HepG2 (cell line): ENCODE measurements around the gene MTREX. TPM values are rescaled to one million over a fixed set of nuclear protein-coding genes. Genes with fewer than 3 reads are reported as not detected.

Source experiments
- ATAC-seq: fragments of 200-7000 bp; cut with Tn5 transposase; 3 replicates; pipeline ENCODE4 v1.9.1; 2020; ENCODE audit warnings: mild to moderate bottlenecking, moderate library complexity
- BruUV-seq: library from RNA; stranded (reverse); fragments of 400-500 nt; replicated peaks from 2 replicates; lab custom pipeline; 2021; lab: Mats Ljungman, UMichigan
- CTCF ChIA-PET: fragments of 300-600 bp; formaldehyde crosslinking; extraction: SDS; loops from one replicate; lab custom pipeline; 2021; ENCODE audit warnings: low total read pairs, inconsistent platforms, low intra/inter-chr PET ratio; lab: Yijun Ruan, JAX
- POLR2A ChIA-PET: fragments of 350-600 bp; sonication (Branson Sonifier 250); formaldehyde crosslinking; loops from one replicate; lab custom pipeline; 2020; ENCODE audit warnings: antibody characterized with exemption, inconsistent platforms; lab: Yijun Ruan, JAX
- DNase-seq: peaks from one replicate; pipeline ENCODE4 v3.0.0-alpha.2; 2015; ENCODE audit warnings: low spot score
- FAIRE-seq: peaks from 3 replicates; lab custom pipeline; 2011; peaks lifted over from hg19 to GRCh38; lab: Jason Lieb, UNC
- H2AFZ ChIP-seq: one replicate; pipeline ENCODE4 v1.6.1; 2011; ENCODE audit warnings: low read length, inconsistent platforms
- H3K27ac ChIP-seq: fragments of 300-600 bp; 3 replicates; pipeline ENCODE4 v1.8.0; 2011; ENCODE audit warnings: mixed run types, mild to moderate bottlenecking, mixed read lengths, low read length, inconsistent platforms; ENCODE audit not compliant: insufficient read depth; ENCODE audit errors: extremely low read length
- H3K27me3 ChIP-seq, 2 experiments: fragments of 200-600 bp in 1 of 2; 2 replicates in 1 of 2; 3 replicates in 1 of 2; pipeline versions ENCODE4 v1.6.0 to v1.8.0; 2011; ENCODE audit warnings: low read length in 2 of 2, mild to moderate bottlenecking in 2 of 2, moderate library complexity in 2 of 2, inconsistent platforms in 1 of 2; ENCODE audit not compliant: insufficient read depth in 2 of 2, control insufficient read depth in 1 of 2
- H3K36me3 ChIP-seq, 2 experiments: fragments of 200-600 bp in 1 of 2; replicated peaks in 1 of 2; 2 replicates in 1 of 2; 3 replicates in 1 of 2; pipeline versions ENCODE4 v1.5.1 to v1.8.0; 2011; ENCODE audit warnings: low read length in 2 of 2, inconsistent platforms in 1 of 2; ENCODE audit not compliant: insufficient read depth in 2 of 2, control insufficient read depth in 1 of 2
- H3K4me1 ChIP-seq: 2 replicates; pipeline ENCODE4 v1.5.1; 2012; ENCODE audit warnings: low read length, inconsistent platforms; ENCODE audit not compliant: insufficient read depth
- H3K4me2 ChIP-seq: 2 replicates; pipeline ENCODE4 v1.6.0; 2011; ENCODE audit warnings: low read depth, low read length, inconsistent platforms
- H3K4me3 ChIP-seq, 3 experiments: fragments of 200-600 bp in 1 of 3; sonication (generic), shearing (Covaris generic) in 1 of 3; replicated peaks in 1 of 3; 2 replicates each; pipeline ENCODE4 v1.5.1; 2011 to 2016; ENCODE audit warnings: low read length in 3 of 3, inconsistent platforms in 2 of 3, low read depth in 2 of 3, mild to moderate bottlenecking in 2 of 3, control low read depth in 1 of 3, mixed read lengths in 1 of 3; ENCODE audit not compliant: insufficient read depth in 1 of 3
- H3K79me2 ChIP-seq: one replicate; pipeline ENCODE4 v1.6.1; 2011; ENCODE audit warnings: low read length, inconsistent platforms; ENCODE audit not compliant: insufficient read depth
- H3K9ac ChIP-seq: 2 replicates; pipeline ENCODE4 v1.6.0; 2011; ENCODE audit warnings: mild to moderate bottlenecking, low read depth, low read length, inconsistent platforms; ENCODE audit not compliant: insufficient read depth
- H3K9me3 ChIP-seq: 2 replicates; pipeline ENCODE4 v1.5.1; 2012; ENCODE audit warnings: mild to moderate bottlenecking, low read length
- H4K20me1 ChIP-seq: 2 replicates; pipeline ENCODE4 v1.6.0; 2011; ENCODE audit warnings: inconsistent platforms, mild to moderate bottlenecking, low read length, moderate library complexity; ENCODE audit not compliant: insufficient read depth
- ATM ChIP-seq: fragments of 450-650 bp; IDR thresholded peaks from 2 replicates; pipeline ENCODE4 v1.7.1; 2017; ENCODE audit warnings: mild to moderate bottlenecking, borderline replicate concordance
- ELF3 ChIP-seq: IDR thresholded peaks from 2 replicates; pipeline ENCODE4 v1.6.1; 2016; ENCODE audit warnings: missing genetic modification reagents, missing compliant biosample characterization
- GATA4 ChIP-seq: sonication (generic); IDR thresholded peaks from 2 replicates; pipeline ENCODE4 v1.6.1; 2016; ENCODE audit warnings: antibody characterized with exemption, low read depth, borderline replicate concordance
- HIVEP1 ChIP-seq: sonication (generic); formaldehyde crosslinking; IDR thresholded peaks from 2 replicates; pipeline ENCODE4 v1.4.0; 2020; ENCODE audit warnings: mild to moderate bottlenecking, missing genetic modification reagents
- HOXD1 ChIP-seq: sonication (generic); formaldehyde crosslinking; IDR thresholded peaks from 2 replicates; pipeline ENCODE4 v1.5.0; 2020; ENCODE audit warnings: missing genetic modification reagents
- NKX3-1 ChIP-seq: sonication (generic); formaldehyde crosslinking; IDR thresholded peaks from 2 replicates; pipeline ENCODE4 v1.5.0; 2020; ENCODE audit warnings: missing genetic modification reagents
- REPIN1 ChIP-seq: sonication (generic); formaldehyde crosslinking; IDR thresholded peaks from 2 replicates; pipeline ENCODE4 v1.8.0; 2022; ENCODE audit warnings: missing genetic modification reagents, low read depth, mild to moderate bottlenecking, borderline replicate concordance
- TRIM24 ChIP-seq: sonication (generic); formaldehyde crosslinking; IDR thresholded peaks from 2 replicates; pipeline ENCODE4 v1.8.0; 2022; ENCODE audit warnings: mild to moderate bottlenecking, missing genetic modification reagents
- ZNF33B ChIP-seq: sonication (generic); formaldehyde crosslinking; IDR thresholded peaks from 2 replicates; pipeline ENCODE4 v1.5.1; 2020; ENCODE audit warnings: mild to moderate bottlenecking, missing genetic modification reagents
- ZNF772 ChIP-seq: sonication (generic); formaldehyde crosslinking; IDR thresholded peaks from 2 replicates; pipeline ENCODE4 v1.5.0; 2020; ENCODE audit warnings: mild to moderate bottlenecking, missing genetic modification reagents
- in situ Hi-C: cut with HindIII; loops from 2 replicates; pipeline ENCODE4 v1.10.0; 2017; ENCODE audit warnings: low pct_unique_long_range_greater_than_20kb; ENCODE audit not compliant: extremely low pct_ligation_motif_present
- intact Hi-C: fragments of 100-400 bp; cut with micrococcal nuclease; formaldehyde crosslinking; loops from one replicate; pipeline ENCODE4 v1.10.0; 2022; ENCODE audit not compliant: unreplicated experiment
- polyA plus RNA-seq, 8 experiments: library from polyadenylated mRNA; depleted of rRNA in 3 of 8; stranded (reverse) in 7 of 8; unstranded in 1 of 8; fragments of >200 nt; fragmentation: Illumina TruSeq in 4 of 8; extraction: Trizol in 4 of 8; gene quantifications; 2 replicates each; pipeline versions ENCODE4 v1.2.1 to v1.2.3, GENCODE V29; 2011 to 2016; ENCODE audit warnings: low read depth in 4 of 8, missing spikeins in 1 of 8, mixed read lengths in 1 of 8; ENCODE audit not compliant: insufficient read depth in 1 of 8
- total RNA-seq, 5 experiments: library from RNA; depleted of rRNA; stranded (reverse); fragments of >200 nt; fragmentation: Illumina TruSeq; extraction: Trizol; gene quantifications; 2 replicates each; pipeline ENCODE4 v1.2.3, GENCODE V29; 2016; ENCODE audit warnings: low read depth in 1 of 5
- TF ChIP-seq, protein P1 (sequence below): sonication (generic); formaldehyde crosslinking; IDR thresholded peaks from 2 replicates; pipeline ENCODE4 v1.5.0; 2020; ENCODE audit warnings: mild to moderate bottlenecking, missing genetic modification reagents, moderate library complexity
- TF ChIP-seq, protein P2 (sequence below), 2 experiments: IDR thresholded peaks; 2 replicates each; pipeline ENCODE4 v1.6.1; 2011 to 2012; ENCODE audit warnings: low read length in 2 of 2, borderline replicate concordance in 1 of 2, low read depth in 1 of 2, mild to moderate bottlenecking in 1 of 2, moderate library complexity in 1 of 2
- TF ChIP-seq, protein P3 (sequence below): sonication (generic); formaldehyde crosslinking; conservative IDR thresholded peaks from 2 replicates; pipeline ENCODE4 v1.4.0; 2020; ENCODE audit warnings: mild to moderate bottlenecking, missing genetic modification reagents, moderate library complexity

The MTREX gene
- total and polyA plus RNA-seq, 2 of the 13 experiments (the other 11 are each of a cell fraction or from before 2014, with no cell fraction given) = 16.4 to 91.5 TPM

DNA sequence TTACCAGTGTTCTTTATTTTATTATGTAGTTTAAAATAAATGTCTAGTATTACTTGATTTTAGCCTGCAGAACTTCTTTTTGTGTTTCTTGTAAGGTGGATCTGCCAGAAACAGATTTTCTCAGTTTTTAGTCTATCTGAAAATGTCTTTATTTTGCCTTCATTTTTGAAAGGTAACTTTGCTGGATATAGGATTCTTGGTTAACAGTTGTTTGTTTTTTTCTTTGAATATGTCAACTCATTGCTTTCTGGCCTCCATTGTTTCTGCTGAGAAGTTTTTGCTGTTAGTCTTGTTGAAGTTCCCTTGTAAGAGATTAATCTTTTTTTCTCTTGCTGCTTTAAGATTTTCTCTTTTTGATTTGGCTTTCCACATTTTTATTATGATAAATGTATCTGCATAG, 75.5 kb downstream of the MTREX start:
- Histone ChIP-seq H3K4me1 (no peaks in the 10 kb centered on the region), H3K9me3 (peaks cover 5% of the 10 kb centered on the region), H3K9ac (no peak overlapping the region), H4K20me1 (no peaks in the 10 kb centered on the region), H3K27me3 (no peaks in the 10 kb centered on the region), H3K4me2 (no peak overlapping the region), H3K79me2 (no peaks in the 10 kb centered on the region), H3K36me3 (peaks cover 3 to 35% of the 10 kb centered on the region in 2 experiments), H3K27ac (no peak overlapping the region), H2AFZ (no peak overlapping the region), H3K4me3 (no peak overlapping the region)
- DNase-seq = no peak
- intact Hi-C loops = no loop called here
- ATAC-seq = no peak
- BruUV-seq = no TSS peak
- no peak for FAIRE-seq
- in situ Hi-C loops = no loop called here
- ChIA-PET CTCF (no interaction called here), POLR2A (no interaction called here)
- TF ChIP-seq HIVEP1 = no peak
- TF ChIP-seq ZNF33B (CRISPR knock-in tag) = no peak
- no peak for TF ChIP-seq ZNF772 (CRISPR knock-in tag)
- no peak for TF ChIP-seq ATM
- TF ChIP-seq ELF3 (CRISPR knock-in tag) = no peak
- no peak for TF ChIP-seq TRIM24 (CRISPR knock-in tag)
- TF ChIP-seq GATA4 = no peak
- TF ChIP-seq REPIN1 (CRISPR knock-in tag) = no peak
- no peak for TF ChIP-seq NKX3-1 (CRISPR knock-in tag)
- TF ChIP-seq, protein P1, sequence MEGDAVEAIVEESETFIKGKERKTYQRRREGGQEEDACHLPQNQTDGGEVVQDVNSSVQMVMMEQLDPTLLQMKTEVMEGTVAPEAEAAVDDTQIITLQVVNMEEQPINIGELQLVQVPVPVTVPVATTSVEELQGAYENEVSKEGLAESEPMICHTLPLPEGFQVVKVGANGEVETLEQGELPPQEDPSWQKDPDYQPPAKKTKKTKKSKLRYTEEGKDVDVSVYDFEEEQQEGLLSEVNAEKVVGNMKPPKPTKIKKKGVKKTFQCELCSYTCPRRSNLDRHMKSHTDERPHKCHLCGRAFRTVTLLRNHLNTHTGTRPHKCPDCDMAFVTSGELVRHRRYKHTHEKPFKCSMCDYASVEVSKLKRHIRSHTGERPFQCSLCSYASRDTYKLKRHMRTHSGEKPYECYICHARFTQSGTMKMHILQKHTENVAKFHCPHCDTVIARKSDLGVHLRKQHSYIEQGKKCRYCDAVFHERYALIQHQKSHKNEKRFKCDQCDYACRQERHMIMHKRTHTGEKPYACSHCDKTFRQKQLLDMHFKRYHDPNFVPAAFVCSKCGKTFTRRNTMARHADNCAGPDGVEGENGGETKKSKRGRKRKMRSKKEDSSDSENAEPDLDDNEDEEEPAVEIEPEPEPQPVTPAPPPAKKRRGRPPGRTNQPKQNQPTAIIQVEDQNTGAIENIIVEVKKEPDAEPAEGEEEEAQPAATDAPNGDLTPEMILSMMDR (CRISPR knock-in tag) = no peak
- TF ChIP-seq, protein P2, sequence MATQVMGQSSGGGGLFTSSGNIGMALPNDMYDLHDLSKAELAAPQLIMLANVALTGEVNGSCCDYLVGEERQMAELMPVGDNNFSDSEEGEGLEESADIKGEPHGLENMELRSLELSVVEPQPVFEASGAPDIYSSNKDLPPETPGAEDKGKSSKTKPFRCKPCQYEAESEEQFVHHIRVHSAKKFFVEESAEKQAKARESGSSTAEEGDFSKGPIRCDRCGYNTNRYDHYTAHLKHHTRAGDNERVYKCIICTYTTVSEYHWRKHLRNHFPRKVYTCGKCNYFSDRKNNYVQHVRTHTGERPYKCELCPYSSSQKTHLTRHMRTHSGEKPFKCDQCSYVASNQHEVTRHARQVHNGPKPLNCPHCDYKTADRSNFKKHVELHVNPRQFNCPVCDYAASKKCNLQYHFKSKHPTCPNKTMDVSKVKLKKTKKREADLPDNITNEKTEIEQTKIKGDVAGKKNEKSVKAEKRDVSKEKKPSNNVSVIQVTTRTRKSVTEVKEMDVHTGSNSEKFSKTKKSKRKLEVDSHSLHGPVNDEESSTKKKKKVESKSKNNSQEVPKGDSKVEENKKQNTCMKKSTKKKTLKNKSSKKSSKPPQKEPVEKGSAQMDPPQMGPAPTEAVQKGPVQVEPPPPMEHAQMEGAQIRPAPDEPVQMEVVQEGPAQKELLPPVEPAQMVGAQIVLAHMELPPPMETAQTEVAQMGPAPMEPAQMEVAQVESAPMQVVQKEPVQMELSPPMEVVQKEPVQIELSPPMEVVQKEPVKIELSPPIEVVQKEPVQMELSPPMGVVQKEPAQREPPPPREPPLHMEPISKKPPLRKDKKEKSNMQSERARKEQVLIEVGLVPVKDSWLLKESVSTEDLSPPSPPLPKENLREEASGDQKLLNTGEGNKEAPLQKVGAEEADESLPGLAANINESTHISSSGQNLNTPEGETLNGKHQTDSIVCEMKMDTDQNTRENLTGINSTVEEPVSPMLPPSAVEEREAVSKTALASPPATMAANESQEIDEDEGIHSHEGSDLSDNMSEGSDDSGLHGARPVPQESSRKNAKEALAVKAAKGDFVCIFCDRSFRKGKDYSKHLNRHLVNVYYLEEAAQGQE (IDR thresholded peaks at IDR 0.05; ENCODE audit: borderline replicate concordance in 1 of 2, low read depth in 1 of 2, low read length in 2 of 2) = no peak
- TF ChIP-seq HOXD1 (CRISPR knock-in tag) = no peak
- TF ChIP-seq, protein P3, sequence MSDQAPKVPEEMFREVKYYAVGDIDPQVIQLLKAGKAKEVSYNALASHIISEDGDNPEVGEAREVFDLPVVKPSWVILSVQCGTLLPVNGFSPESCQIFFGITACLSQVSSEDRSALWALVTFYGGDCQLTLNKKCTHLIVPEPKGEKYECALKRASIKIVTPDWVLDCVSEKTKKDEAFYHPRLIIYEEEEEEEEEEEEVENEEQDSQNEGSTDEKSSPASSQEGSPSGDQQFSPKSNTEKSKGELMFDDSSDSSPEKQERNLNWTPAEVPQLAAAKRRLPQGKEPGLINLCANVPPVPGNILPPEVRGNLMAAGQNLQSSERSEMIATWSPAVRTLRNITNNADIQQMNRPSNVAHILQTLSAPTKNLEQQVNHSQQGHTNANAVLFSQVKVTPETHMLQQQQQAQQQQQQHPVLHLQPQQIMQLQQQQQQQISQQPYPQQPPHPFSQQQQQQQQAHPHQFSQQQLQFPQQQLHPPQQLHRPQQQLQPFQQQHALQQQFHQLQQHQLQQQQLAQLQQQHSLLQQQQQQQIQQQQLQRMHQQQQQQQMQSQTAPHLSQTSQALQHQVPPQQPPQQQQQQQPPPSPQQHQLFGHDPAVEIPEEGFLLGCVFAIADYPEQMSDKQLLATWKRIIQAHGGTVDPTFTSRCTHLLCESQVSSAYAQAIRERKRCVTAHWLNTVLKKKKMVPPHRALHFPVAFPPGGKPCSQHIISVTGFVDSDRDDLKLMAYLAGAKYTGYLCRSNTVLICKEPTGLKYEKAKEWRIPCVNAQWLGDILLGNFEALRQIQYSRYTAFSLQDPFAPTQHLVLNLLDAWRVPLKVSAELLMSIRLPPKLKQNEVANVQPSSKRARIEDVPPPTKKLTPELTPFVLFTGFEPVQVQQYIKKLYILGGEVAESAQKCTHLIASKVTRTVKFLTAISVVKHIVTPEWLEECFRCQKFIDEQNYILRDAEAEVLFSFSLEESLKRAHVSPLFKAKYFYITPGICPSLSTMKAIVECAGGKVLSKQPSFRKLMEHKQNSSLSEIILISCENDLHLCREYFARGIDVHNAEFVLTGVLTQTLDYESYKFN (CRISPR knock-in tag) = no peak
